Karpas-422 (cell line): ENCODE measurements around the gene KLK4. TPM values are rescaled to one million over a fixed set of nuclear protein-coding genes. Genes with fewer than 3 reads are reported as not detected.

Source experiments
- DNase-seq: peaks from one replicate; pipeline ENCODE4 v3.0.0-alpha.2; 2015
- H2AFZ ChIP-seq: fragments of 200-600 bp; sonication (generic); 2 replicates; pipeline ENCODE4 v1.6.1; 2014; ENCODE audit warnings: antibody characterized with exemption, low read length, mixed read lengths
- H3K27ac ChIP-seq: fragments of 200-600 bp; sonication (generic); 2 replicates; pipeline ENCODE4 v1.5.1; 2014; ENCODE audit warnings: mild to moderate bottlenecking, low read length, moderate library complexity
- H3K27me3 ChIP-seq: fragments of 200-600 bp; sonication (generic); 2 replicates; pipeline ENCODE4 v1.6.1; 2014; ENCODE audit warnings: low read length, mixed read lengths
- H3K36me3 ChIP-seq: fragments of 200-600 bp; sonication (generic); 2 replicates; pipeline ENCODE4 v1.6.1; 2014; ENCODE audit warnings: low read length, mixed read lengths; ENCODE audit not compliant: insufficient read depth
- H3K4me1 ChIP-seq: fragments of 200-600 bp; sonication (generic); 2 replicates; pipeline ENCODE4 v1.6.1; 2014; ENCODE audit warnings: mild to moderate bottlenecking, low read length, mixed read lengths
- H3K4me2 ChIP-seq: fragments of 200-600 bp; sonication (generic); 2 replicates; pipeline ENCODE4 v1.6.1; 2014; ENCODE audit warnings: low read length, low read depth, mild to moderate bottlenecking; ENCODE audit not compliant: poor library complexity, severe bottlenecking
- H3K4me3 ChIP-seq: fragments of 200-600 bp; sonication (generic); 2 replicates; pipeline ENCODE4 v1.5.1; 2014; ENCODE audit warnings: mild to moderate bottlenecking, antibody characterized with exemption, low read length, mixed read lengths
- H3K79me2 ChIP-seq: fragments of 200-600 bp; sonication (generic); 2 replicates; pipeline ENCODE4 v1.6.1; 2014; ENCODE audit warnings: mild to moderate bottlenecking, low read length, mixed read lengths
- H3K9ac ChIP-seq: fragments of 200-600 bp; sonication (generic); 2 replicates; pipeline ENCODE4 v1.6.0; 2014; ENCODE audit warnings: low read length
- H3K9me2 ChIP-seq: fragments of 200-600 bp; sonication (generic), shearing (Covaris generic); replicated peaks from 2 replicates; pipeline ENCODE4 v1.6.0; 2014; ENCODE audit warnings: mild to moderate bottlenecking, low read length, moderate library complexity; ENCODE audit not compliant: insufficient read depth
- H3K9me3 ChIP-seq: fragments of 300-700, 200-600 bp; sonication (generic); 2 replicates; pipeline ENCODE4 v1.6.1; 2014; ENCODE audit warnings: low read length, mixed read lengths
- H4K20me1 ChIP-seq: fragments of 200-600 bp; sonication (generic); 2 replicates; pipeline ENCODE4 v1.6.1; 2014; ENCODE audit warnings: mild to moderate bottlenecking, antibody characterized with exemption, low read length, low read depth; ENCODE audit not compliant: insufficient read depth
- total RNA-seq: library from RNA; depleted of rRNA; stranded (reverse); fragments of >200 nt; shearing (Covaris generic); gene quantifications from 2 replicates; pipeline ENCODE4 v1.2.3, GENCODE V29; 2014; ENCODE audit warnings: low replicate concordance

Gene KLK4
- total RNA-seq, 1 experiment from 2014 or later: not detected

DNA sequence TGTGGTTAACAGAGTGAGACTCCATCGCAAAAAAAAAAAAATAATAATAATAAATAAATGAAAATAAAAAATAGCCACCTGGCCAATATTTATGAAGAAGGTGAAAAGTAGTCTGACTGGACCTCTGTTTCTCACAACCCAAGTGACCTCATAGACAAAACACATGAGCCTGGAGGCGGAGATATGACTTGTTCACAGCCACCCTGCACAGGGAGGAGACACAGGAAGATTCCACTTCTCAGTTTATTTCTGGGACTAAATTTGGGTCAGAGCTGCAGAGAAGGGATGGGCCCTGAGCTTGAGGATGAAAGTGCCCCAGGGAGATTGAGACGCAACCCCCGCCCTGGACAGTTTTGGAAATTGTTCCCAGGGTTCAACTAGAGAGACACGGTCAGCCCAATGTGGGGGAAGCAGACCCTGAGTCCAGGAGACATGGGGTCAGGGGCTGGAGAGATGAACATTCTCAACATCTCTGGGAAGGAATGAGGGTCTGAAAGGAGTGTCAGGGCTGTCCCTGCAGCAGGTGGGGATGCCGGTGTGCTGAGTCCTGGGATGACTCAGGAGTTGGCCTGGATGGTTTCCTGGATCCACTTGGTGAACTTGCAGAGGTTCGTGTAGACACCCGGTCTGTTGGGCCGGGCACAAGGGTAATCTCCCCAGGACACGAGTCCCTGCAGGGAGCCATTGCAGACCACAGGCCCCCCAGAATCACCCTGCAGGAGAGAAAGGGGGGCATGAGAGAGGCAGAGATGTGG lies 32.1 kb upstream of the KLK4 start:
- Histone ChIP-seq H3K27me3 (no peaks in the 10 kb centered on the region), H3K4me1 (no peaks in the 10 kb centered on the region), H3K27ac (no peak overlapping the region), H2AFZ (no peak overlapping the region), H4K20me1 (no peaks in the 10 kb centered on the region), H3K9me2 (no peaks in the 10 kb centered on the region), H3K9me3 (no peaks in the 10 kb centered on the region), H3K4me3 (no peak overlapping the region), H3K36me3 (no peaks in the 10 kb centered on the region), H3K9ac (no peak overlapping the region), H3K4me2 (no peak overlapping the region), H3K79me2 (no peaks in the 10 kb centered on the region)
- no peak for DNase-seq

DNA sequence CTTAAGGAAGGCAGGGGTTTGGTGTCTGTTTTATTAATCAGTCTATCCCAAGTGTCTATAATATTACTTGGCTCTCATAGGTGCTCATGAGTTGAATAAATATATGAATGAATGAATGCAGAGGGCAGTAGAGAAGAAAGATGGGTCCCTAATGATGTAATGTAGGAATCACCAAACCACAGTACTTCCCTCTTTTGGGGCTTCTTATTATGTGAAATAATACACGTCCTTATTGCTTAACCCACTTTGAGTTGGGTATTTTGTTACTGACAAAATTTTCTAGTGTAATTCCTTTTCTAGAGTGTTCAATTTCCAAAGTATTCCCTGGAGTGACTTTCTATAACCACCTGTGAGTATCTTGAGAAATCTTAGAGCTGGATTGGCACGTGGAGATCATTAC lies 28.4 kb upstream of the KLK4 start:
- Histone ChIP-seq H3K79me2 (no peaks in the 10 kb centered on the region), H3K9me3 (no peaks in the 10 kb centered on the region), H3K4me3 (no peak overlapping the region), H4K20me1 (no peaks in the 10 kb centered on the region), H3K4me2 (no peak overlapping the region), H3K9ac (no peak overlapping the region), H3K27ac (no peak overlapping the region), H2AFZ (no peak overlapping the region), H3K36me3 (no peaks in the 10 kb centered on the region), H3K9me2 (no peaks in the 10 kb centered on the region), H3K27me3 (no peaks in the 10 kb centered on the region), H3K4me1 (no peaks in the 10 kb centered on the region)
- no peak for DNase-seq

DNA sequence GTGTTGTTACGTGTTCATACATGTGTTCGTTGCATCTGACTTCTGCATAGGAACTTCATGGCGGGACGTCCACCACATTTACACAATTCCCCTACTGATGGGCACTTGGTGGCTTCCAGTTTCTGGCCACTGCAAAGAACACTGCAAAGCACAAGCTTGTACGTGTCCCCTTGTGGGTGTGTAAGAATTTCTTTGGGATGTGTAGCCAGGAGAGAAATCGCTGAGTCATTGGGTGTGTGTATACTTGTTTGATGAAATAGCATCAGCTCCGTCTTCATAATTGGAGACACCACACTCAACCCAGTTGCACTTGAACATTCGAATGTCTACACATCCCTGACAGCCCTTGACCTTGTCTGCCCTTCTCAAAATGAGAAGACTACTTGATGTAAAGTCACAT lies 22.4 kb upstream of the KLK4 start:
- Histone ChIP-seq H3K27ac (no peak overlapping the region), H3K9me3 (no peaks in the 10 kb centered on the region), H3K27me3 (no peaks in the 10 kb centered on the region), H4K20me1 (no peaks in the 10 kb centered on the region), H3K36me3 (no peaks in the 10 kb centered on the region), H3K4me3 (no peak overlapping the region), H2AFZ (no peak overlapping the region), H3K9ac (no peak overlapping the region), H3K4me1 (peaks cover 4% of the 10 kb centered on the region), H3K9me2 (no peaks in the 10 kb centered on the region), H3K4me2 (no peak overlapping the region), H3K79me2 (no peaks in the 10 kb centered on the region)
- DNase-seq: no peak

DNA sequence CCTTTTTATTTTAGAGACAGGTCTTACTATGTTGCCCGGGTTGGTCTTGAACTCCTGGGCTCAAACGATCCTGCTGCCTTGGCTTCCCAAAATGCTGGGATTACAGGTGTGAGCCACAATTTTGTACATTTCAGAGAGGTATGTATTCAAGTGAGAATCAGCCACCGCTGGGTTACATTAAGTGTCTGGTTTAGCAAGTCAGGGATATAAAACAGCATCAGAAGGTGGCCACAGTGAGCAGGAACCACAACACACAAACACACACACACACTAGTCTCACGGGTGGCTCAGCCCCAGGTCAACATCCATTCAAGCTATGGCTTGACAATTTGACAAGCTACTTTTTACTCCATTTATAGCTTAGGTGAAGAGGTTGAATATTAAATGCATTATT lies 21.5 kb upstream of the KLK4 start:
- no peak overlapping the region for H2AFZ ChIP-seq
- no peak for DNase-seq
- H3K79me2 ChIP-seq: no peaks in the 10 kb centered on the region
- H3K4me3 ChIP-seq: no peak overlapping the region
- H3K4me1 ChIP-seq: peaks cover 5% of the 10 kb centered on the region
- no peak overlapping the region for H3K27ac ChIP-seq
- H3K9me2 ChIP-seq: no peaks in the 10 kb centered on the region
- no peak overlapping the region for H3K9ac ChIP-seq
- H3K27me3 ChIP-seq: no peaks in the 10 kb centered on the region
- H3K36me3 ChIP-seq: no peaks in the 10 kb centered on the region
- H3K9me3 ChIP-seq: no peaks in the 10 kb centered on the region
- H4K20me1 ChIP-seq: no peaks in the 10 kb centered on the region
- H3K4me2 ChIP-seq: no peak overlapping the region

DNA sequence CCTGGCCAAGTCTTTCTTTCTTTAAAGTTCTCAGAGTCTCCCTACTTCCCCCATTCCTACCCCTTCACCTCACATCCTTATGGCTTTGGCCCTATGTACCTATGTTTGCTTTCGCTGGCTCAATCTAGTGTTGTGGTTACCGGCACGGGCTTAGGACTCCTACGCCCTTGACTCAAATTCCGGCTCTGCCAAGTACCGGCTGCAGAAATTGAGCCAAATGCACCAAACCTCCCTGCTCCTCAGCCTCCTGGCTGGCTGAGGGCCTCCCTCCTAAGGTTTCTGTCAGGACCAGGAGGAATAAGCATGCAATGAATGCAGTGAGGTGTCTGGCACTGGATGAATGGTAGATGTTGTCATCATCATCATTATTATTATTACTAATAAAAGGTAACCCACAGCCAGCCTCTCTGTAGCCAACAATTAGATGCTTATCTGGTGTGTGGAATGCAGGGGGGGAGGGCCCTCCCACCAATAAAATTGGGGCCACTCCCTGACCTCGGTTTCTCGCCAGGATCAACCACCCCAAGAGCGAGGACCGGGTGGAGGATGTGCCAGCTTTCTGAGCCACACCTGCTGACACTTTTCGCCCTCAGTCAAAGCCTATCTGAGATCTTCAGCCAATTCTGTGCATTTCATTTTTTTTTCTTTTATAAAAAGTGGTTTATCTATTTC lies 21.0 kb upstream of the KLK4 start:
- no peaks in the 10 kb centered on the region for H3K79me2 ChIP-seq
- no peak overlapping the region for H3K4me2 ChIP-seq
- peaks cover 5% of the 10 kb centered on the region for H3K4me1 ChIP-seq
- H4K20me1 ChIP-seq: no peaks in the 10 kb centered on the region
- H3K27me3 ChIP-seq: no peaks in the 10 kb centered on the region
- H2AFZ ChIP-seq: no peak overlapping the region
- H3K9me3 ChIP-seq: no peaks in the 10 kb centered on the region
- H3K4me3 ChIP-seq: no peak overlapping the region
- H3K9ac ChIP-seq: no peak overlapping the region
- no peaks in the 10 kb centered on the region for H3K9me2 ChIP-seq
- H3K36me3 ChIP-seq: no peaks in the 10 kb centered on the region
- no peak for DNase-seq
- H3K27ac ChIP-seq: no peak overlapping the region

DNA sequence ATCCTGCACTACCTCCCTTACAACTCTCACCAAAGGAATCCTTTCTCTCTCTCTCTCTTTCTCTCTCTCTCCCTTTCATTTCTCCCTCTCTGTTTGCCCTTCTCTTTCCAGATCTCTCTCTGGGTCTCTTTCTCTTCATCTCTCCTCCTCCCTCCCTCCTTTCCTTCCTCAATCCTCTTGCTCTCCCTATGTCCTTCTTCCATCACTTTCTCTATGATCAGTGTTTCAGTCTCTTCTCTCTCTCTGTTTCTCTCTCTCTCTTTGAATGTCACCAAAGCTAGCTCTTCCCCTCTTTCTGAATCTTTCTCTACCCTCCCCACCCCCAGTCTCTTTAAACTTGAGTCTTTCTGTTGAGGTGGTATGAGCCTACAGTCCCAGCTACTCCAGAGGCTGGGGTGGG lies 19.8 kb upstream of the KLK4 start:
- Histone ChIP-seq H3K9ac (no peak overlapping the region), H3K27ac (no peak overlapping the region), H3K36me3 (no peaks in the 10 kb centered on the region), H3K9me3 (no peaks in the 10 kb centered on the region), H3K4me2 (no peak overlapping the region), H3K4me3 (no peak overlapping the region), H3K4me1 (peaks cover 5% of the 10 kb centered on the region), H3K79me2 (no peaks in the 10 kb centered on the region), H4K20me1 (no peaks in the 10 kb centered on the region), H3K9me2 (no peaks in the 10 kb centered on the region), H3K27me3 (no peaks in the 10 kb centered on the region), H2AFZ (no peak overlapping the region)
- no peak for DNase-seq

DNA sequence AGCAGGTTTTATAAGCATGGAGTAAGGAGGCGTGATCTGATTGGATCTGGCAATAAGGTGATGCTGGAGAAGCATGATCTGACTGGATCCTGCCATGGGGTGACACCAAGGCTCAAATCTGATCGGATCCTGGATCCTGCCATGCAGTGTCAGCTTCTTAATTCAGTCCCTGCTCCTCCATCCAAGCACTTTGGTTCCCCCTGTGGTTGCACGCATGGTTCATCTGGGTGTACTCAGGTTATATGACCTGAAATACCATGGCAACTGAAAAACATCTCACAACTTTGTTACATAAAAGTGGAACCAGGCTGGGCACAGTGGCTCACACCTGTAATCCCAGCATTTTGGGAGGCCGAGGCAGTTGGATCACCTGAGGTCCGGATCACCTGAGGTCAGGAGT lies 17.6 kb upstream of the KLK4 start:
- Histone ChIP-seq H3K27ac (no peak overlapping the region), H2AFZ (no peak overlapping the region), H3K4me3 (no peak overlapping the region), H3K9me2 (no peaks in the 10 kb centered on the region), H3K79me2 (no peaks in the 10 kb centered on the region), H3K9ac (no peak overlapping the region), H3K4me2 (no peak overlapping the region), H3K9me3 (no peaks in the 10 kb centered on the region), H3K4me1 (peaks cover 5% of the 10 kb centered on the region), H3K27me3 (no peaks in the 10 kb centered on the region), H3K36me3 (no peaks in the 10 kb centered on the region), H4K20me1 (no peaks in the 10 kb centered on the region)
- peak; percentile 62 for DNase-seq

DNA sequence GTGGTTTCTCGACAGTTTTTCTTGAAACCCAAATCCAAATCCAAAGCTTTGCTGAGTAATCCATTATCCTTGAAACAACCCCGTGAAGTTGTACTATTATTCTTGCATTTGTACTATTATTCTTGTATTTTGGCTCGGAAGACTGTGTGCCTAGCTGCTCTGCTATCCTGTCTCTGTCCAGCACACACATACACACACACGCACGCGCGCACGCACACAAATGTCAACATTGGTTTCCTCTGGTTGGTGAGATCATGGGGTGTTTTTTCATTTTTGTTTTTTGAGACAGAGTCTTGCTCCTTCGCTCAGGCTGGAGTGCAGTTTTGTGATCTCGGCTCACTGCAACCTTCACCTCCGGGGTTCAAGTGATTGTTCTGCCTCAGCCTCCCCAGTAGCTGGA lies 14.9 kb upstream of the KLK4 start:
- H2AFZ ChIP-seq: no peak overlapping the region
- H3K27ac ChIP-seq: no peak overlapping the region
- no peak overlapping the region for H3K9ac ChIP-seq
- no peaks in the 10 kb centered on the region for H3K36me3 ChIP-seq
- H3K4me3 ChIP-seq: no peak overlapping the region
- no peaks in the 10 kb centered on the region for H3K9me3 ChIP-seq
- no peak for DNase-seq
- 0 out of 2 replicates have a peak, but pooled peaks cover 3% of the 10 kb centered on the region for H3K27me3 ChIP-seq
- peaks cover 7% of the 10 kb centered on the region; the same call in 1 of the 2 replicates for H4K20me1 ChIP-seq
- H3K9me2 ChIP-seq: no peaks in the 10 kb centered on the region
- H3K4me1 ChIP-seq: peaks cover 5% of the 10 kb centered on the region
- no peaks in the 10 kb centered on the region for H3K79me2 ChIP-seq
- no peak overlapping the region for H3K4me2 ChIP-seq
